ENCODE results near the gene CELF4. TPM values are rescaled to one million over a fixed set of nuclear protein-coding genes. Genes with fewer than 3 reads are reported as not detected.
"Not testable (repeated sequence)": the region's sequence is repeated elsewhere in the genome, so short reads cannot be mapped to it uniquely, and the experiment has no call there.

Gene CELF4
- polyA plus RNA-seq, 1 experiment, result not detected

- ChIA-PET POLR2A (no interaction called here), CTCF (interaction anchor here (1.2 kb wide), 1 partner anchor 9 kb away, joined by 3 read pairs; no protein-coding TSS in a partner anchor)
- TF ChIP-seq, protein P1, sequence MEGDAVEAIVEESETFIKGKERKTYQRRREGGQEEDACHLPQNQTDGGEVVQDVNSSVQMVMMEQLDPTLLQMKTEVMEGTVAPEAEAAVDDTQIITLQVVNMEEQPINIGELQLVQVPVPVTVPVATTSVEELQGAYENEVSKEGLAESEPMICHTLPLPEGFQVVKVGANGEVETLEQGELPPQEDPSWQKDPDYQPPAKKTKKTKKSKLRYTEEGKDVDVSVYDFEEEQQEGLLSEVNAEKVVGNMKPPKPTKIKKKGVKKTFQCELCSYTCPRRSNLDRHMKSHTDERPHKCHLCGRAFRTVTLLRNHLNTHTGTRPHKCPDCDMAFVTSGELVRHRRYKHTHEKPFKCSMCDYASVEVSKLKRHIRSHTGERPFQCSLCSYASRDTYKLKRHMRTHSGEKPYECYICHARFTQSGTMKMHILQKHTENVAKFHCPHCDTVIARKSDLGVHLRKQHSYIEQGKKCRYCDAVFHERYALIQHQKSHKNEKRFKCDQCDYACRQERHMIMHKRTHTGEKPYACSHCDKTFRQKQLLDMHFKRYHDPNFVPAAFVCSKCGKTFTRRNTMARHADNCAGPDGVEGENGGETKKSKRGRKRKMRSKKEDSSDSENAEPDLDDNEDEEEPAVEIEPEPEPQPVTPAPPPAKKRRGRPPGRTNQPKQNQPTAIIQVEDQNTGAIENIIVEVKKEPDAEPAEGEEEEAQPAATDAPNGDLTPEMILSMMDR (IDR thresholded peaks at IDR 0.05; ENCODE audit: low read depth, low read length), result no peak
- H3K27ac ChIP-seq (ENCODE audit: low read depth, low read length), result no peak overlapping the region
- DNase-seq (ENCODE audit: low read depth, low spot score), result no peak
- no peaks in the 10 kb centered on the region for H3K9me3 ChIP-seq (ENCODE audit: control insufficient read depth, insufficient read depth, low read length)
- peaks cover 10% of the 10 kb centered on the region for H3K27me3 ChIP-seq (ENCODE audit: control insufficient read depth, insufficient read depth, low read length)
- H3K4me3 ChIP-seq (ENCODE audit: low read depth, low read length), result no peak overlapping the region
Measured at GRCh38 chr18:37467002-37467662, 98.5 kb downstream of the CELF4 start.

DNA sequence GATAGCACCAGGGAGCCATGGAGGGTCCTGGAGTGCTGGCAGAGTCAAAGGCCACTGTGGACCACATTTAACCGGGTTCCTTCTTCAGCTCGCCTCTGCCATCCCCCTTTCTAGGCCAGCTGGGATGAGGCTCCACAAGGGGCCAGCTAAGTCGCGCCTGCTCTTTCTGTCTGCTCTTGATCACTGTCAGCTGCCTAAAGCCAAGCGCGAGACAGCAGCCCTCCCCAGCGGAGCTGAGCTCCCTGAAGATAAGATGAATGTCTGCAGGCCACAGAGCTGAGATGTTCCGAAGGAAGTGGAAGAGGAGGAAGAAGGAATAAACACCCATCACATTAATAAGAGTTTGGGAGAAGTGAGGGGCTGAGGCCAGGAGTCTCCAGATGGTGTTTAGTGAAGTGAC, 99.6 kb downstream of the CELF4 start:
- peaks cover 7% of the 10 kb centered on the region for H3K27me3 ChIP-seq (ENCODE audit: control insufficient read depth, insufficient read depth, low read length)
- no peak for DNase-seq (ENCODE audit: low read depth, low spot score)
- H3K4me3 ChIP-seq (ENCODE audit: low read depth, low read length), result no peak overlapping the region
- ChIA-PET CTCF (interaction anchor here (2.0 kb wide), 1 partner anchor 9 kb away, joined by 6 read pairs; no protein-coding TSS in a partner anchor), POLR2A (no interaction called here)
- no peak overlapping the region for H3K27ac ChIP-seq (ENCODE audit: low read depth, low read length)
- H3K9me3 ChIP-seq (ENCODE audit: control insufficient read depth, insufficient read depth, low read length), result no peaks in the 10 kb centered on the region
- TF ChIP-seq, protein P1 (IDR thresholded peaks at IDR 0.05; ENCODE audit: low read depth, low read length), result no peak

DNA sequence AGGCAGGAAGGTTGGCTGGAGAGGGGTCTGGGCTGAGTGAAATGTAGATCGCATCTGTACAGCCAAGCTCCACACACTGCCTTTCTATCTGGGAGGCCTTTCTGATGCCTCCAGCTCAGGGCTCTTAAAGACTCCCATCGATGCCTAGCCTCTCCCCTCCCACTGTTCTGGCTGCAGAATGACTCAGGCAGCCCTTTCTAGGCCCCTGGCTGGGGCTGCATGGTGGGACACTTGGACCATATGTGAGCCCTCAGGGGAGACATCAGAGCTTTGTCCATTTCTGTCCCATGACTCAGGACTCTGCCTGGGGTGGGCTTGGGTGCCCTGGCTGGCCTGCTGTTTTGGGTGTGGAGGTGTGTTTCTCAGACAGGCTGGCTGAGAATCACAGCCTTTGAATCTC, 101.3 kb downstream of the CELF4 start:
- DNase-seq (ENCODE audit: low read depth, low spot score), result no peak
- no peak overlapping the region for H3K4me3 ChIP-seq (ENCODE audit: low read depth, low read length)
- ChIA-PET POLR2A (no interaction called here), CTCF (no interaction called here)
- H3K9me3 ChIP-seq (ENCODE audit: control insufficient read depth, insufficient read depth, low read length), result no peaks in the 10 kb centered on the region
- TF ChIP-seq, protein P1 (IDR thresholded peaks at IDR 0.05; ENCODE audit: low read depth, low read length), result no peak
- H3K27me3 ChIP-seq (ENCODE audit: control insufficient read depth, insufficient read depth, low read length), result peaks cover 10% of the 10 kb centered on the region
- no peak overlapping the region for H3K27ac ChIP-seq (ENCODE audit: low read depth, low read length)

DNA sequence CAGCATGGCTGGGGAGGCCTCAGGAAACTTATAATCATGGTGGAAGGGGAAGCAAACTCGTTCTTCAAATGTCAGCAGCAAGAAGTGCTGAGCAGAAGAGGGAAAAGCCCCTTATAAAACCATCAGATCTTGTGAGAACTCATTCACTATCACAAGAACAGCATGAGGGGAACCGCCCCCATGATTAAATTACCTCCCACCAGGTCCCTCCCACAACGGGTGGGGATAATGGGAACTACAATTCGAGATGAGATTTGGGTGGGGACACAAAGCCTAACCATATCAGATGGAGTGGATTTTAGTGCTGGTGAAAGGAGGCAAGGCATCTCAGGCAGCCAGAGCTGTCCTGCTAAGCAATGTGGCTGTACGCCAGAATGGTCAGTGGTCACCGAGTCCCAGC, 104.3 kb downstream of the CELF4 start:
- CTCF ChIA-PET; POLR2A ChIA-PET; H3K9me3 ChIP-seq (ENCODE audit: control insufficient read depth, insufficient read depth, low read length); H3K4me3 ChIP-seq (ENCODE audit: low read depth, low read length); H3K27ac ChIP-seq (ENCODE audit: low read depth, low read length); DNase-seq (ENCODE audit: low read depth, low spot score); H3K27me3 ChIP-seq (ENCODE audit: control insufficient read depth, insufficient read depth, low read length): not testable (repeated sequence)

DNA sequence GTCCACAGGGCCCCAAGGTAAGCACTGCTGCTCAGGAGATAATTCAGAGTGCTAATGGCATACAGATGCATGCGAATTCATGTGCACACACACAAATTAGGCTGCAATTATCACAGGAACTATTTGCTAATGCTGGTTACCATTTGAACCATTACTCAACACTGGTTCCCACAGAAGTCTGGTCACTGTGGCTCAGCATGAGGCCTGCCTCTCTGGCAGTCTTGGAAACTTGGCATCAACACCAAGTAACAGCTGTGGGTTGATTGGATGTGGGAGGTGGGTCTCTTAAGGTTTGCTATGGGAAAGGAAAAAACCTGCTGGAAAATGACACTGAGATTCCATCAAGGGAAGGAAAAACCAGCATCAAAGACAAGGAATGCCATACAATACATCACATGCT, 105.0 kb downstream of the CELF4 start:
- H3K27ac ChIP-seq (ENCODE audit: low read depth, low read length), result no peak overlapping the region
- no peaks in the 10 kb centered on the region for H3K9me3 ChIP-seq (ENCODE audit: control insufficient read depth, insufficient read depth, low read length)
- peaks cover 7% of the 10 kb centered on the region for H3K27me3 ChIP-seq (ENCODE audit: control insufficient read depth, insufficient read depth, low read length)
- TF ChIP-seq, protein P1 (IDR thresholded peaks at IDR 0.05; ENCODE audit: low read depth, low read length), result no peak
- ChIA-PET CTCF (no interaction called here), POLR2A (no interaction called here)
- no peak for DNase-seq (ENCODE audit: low read depth, low spot score)
- H3K4me3 ChIP-seq (ENCODE audit: low read depth, low read length), result no peak overlapping the region

Measured in AG04450 (cell line).